Measurements from ENCODE around the gene GLI2. TPM values are rescaled to one million over a fixed set of nuclear protein-coding genes. Genes with fewer than 3 reads are reported as not detected.

GLI2 gene
- total RNA-seq, 2 donors from 2014 or later: not detected

DNA sequence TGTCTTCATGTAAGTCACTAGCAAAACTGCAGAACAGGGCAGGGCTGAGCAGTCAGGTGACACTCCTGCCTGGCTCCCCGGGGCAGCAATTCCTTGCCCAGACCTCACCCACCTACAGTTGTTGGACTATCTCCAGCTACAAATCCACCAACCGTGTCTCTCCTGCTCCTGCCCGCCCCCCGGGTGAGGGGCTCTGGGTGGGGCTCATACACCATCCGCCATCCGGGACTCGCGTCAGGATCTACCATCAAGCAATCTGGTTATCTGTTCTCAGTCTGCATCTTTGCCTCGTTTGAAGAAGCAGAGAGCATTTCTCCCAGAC, 13.5 kb upstream of the GLI2 start:
- H3K4me1 Mint-ChIP-seq: no peaks in the 10 kb centered on the region
- no peak overlapping the region for H3K27ac Mint-ChIP-seq
- no peaks in the 10 kb centered on the region for H3K36me3 Mint-ChIP-seq (ENCODE audit: low read depth)
- H3K9me3 Mint-ChIP-seq: peaks cover 9% of the 10 kb centered on the region
- H3K27me3 Mint-ChIP-seq: peaks cover 3% of the 10 kb centered on the region
- no peak for ATAC-seq (replicated peaks)
- H3K4me3 Mint-ChIP-seq: no peak overlapping the region

DNA sequence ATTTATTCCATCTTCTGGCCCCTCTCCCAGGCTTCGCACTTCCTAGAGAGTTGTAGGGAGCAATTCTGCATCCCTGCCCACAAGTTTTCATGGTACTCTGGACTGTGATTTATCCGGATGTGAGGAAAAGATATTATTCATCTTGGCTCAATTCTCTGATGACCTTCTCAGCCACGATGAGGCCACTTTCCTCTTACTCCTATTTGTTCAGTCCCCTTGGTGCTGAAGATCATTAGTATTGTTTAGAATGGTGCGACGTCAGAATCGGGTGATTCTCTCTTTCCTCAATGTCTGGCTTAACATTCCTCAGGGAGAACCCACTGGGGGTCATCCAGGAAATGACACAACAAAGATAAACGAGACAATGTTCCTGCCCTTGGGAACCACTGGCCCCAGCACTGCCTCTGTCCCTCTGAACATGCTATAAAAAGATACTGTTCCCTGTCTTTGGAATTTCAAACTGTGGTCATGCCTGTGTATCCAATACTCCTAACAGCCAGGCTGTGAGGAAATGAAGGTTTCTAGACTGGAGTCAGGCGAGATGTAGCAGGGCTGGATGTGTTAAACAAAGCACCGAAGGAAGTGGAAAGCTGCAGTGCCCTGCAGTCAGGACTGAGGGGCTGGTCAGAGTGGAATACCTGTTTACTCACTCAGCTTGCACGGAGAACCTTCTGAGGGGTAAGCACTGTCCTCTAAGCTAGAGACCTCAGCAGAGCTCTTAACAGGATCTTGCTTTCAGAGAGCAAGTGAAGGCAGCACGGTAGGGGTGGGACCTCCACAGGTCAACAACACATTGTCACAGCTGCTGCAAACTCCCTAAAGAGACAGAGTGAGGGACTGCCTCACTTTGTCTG, 12.9 kb upstream of the GLI2 start:
- Mint-ChIP-seq H3K27me3 (peaks cover 3% of the 10 kb centered on the region), H3K36me3 (ENCODE audit: low read depth) (no peaks in the 10 kb centered on the region), H3K9me3 (peaks cover 9% of the 10 kb centered on the region), H3K27ac (no peak overlapping the region), H3K4me3 (no peak overlapping the region), H3K4me1 (no peaks in the 10 kb centered on the region)
- no peak for ATAC-seq (replicated peaks)

DNA sequence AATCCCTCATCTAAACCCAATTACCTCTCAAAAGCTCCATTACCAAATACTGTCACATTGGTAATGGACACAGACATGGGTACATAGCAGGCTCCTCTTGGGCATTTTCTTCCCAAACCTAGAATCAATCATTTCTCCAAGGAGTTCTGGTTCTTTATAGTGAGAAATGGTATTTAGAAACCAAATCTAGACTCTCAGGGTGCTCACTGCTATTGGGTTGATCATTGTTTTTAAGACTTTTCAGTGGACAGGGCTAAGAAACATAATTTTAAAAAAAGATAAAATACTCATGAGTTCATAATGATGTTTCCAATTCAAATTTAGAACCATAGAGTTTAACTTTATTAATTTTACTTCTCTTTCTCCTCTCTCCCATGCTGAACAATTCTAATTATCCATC, 9.4 kb upstream of the GLI2 start:
- Mint-ChIP-seq H3K36me3 (ENCODE audit: low read depth) (no peaks in the 10 kb centered on the region), H3K27me3 (peaks cover 11% of the 10 kb centered on the region), H3K4me3 (no peak overlapping the region), H3K27ac (no peak overlapping the region), H3K9me3 (peaks cover 9% of the 10 kb centered on the region), H3K4me1 (no peaks in the 10 kb centered on the region)
- no peak for ATAC-seq (replicated peaks)

DNA sequence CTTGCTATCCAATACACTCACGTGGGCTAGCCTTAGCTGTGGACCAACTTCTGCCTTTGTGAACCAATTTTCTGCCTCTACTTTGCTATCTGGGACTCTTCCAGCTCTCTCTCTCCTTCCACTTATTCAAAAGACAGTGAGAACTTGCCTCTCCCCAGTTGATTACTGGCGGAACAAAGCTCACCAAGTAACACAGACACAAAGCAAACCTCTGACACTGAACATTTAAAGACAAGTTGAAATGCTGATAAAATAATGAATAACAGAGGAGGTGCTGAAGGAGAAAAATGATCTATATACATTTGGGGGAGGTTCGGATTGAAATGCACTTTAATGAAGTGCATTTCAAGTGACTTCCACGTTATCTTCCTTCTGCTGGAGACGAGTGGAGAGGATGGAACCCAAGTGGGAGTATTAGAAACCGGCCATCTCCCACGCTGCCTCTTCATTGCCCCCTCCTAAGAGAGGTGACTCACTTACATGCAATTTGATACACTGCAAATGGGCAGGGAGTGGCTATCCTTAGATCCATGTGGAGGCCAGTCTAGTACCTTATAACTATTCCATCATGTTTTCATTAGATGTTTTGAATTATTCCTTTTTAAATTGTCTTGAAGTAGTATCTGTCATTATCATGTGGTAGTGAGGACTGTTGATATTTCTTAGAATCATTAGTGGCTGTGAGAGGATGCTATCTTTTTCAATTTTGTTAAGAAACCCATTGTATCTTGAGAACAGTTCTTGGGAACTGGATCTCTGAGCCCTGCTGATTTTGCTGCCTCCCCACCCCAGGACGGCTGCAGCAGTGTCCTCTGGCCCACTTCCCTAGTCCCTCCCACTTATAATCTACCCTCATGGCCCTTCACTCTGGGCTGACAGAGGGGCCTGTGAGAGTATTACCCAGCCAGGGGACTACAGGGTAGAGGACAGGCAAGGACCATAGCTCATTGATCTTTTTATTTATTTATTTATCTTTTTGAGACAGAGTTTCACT, 6.0 kb upstream of the GLI2 start:
- H3K4me3 Mint-ChIP-seq: no peak overlapping the region
- peaks cover 9% of the 10 kb centered on the region for H3K9me3 Mint-ChIP-seq
- peaks cover 26% of the 10 kb centered on the region for H3K27me3 Mint-ChIP-seq
- ATAC-seq (replicated peaks): no peak
- H3K36me3 Mint-ChIP-seq (ENCODE audit: low read depth): no peaks in the 10 kb centered on the region
- no peak overlapping the region for H3K27ac Mint-ChIP-seq
- no peaks in the 10 kb centered on the region for H3K4me1 Mint-ChIP-seq

DNA sequence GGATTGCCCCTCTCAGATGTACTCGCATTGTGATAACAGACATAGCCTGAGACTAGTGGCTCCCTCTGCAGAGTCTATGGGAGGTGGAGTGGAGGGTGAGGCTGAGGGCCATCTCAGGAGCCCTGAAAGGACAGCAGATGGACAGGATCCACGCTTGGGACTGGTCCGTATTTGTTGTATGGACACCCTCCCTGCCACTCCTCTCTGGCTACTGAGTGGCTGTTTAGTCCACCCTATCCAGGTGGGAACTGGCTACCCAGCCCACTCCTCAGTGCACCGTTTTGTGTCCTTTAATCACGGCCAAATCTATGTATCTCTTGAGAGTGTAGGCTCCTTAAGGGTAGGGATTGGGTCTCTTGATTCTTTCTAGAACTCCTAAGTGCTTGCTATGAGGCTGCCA, 4.5 kb upstream of the GLI2 start:
- Mint-ChIP-seq H3K4me3 (no peak overlapping the region), H3K27me3 (peaks cover 26% of the 10 kb centered on the region), H3K9me3 (peaks cover 5% of the 10 kb centered on the region), H3K36me3 (ENCODE audit: low read depth) (no peaks in the 10 kb centered on the region), H3K4me1 (no peaks in the 10 kb centered on the region), H3K27ac (no peak overlapping the region)
- no peak for ATAC-seq (replicated peaks)

DNA sequence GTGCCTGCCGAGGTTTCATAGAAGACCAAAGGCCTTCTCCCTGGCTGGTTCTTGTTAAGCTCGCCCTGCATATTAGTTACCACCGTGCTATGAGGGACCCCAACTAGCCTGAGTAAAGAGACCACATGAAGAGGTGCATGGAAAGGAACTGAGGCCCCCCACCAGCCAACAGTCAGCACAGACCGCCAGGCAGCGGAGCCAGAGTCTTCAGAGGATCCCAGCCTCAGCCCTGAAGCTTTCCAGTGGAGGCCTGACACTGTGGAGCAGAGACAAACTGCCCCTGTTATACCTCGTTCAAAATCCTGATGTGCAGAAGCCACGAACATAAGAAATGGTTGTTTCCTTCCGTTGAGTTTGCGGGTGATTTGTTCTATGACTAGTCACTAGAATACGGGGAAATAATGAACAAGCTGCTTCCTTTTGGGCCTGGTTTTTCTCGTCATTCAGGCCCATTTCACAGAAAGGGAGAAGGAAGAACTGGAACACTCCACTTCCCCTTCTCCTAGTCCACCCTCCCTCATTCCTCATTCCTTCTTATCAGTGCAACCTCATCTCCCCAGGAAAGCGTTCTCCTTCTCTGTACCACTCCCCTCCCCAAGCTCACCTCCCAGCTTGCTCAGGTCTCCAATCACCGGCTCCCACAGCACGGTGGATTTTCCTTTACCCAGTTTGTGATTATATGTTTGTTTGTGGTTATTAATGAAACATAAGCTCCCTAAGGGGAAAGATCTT, 3.0 kb upstream of the GLI2 start:
- Mint-ChIP-seq H3K27ac (no peak overlapping the region), H3K9me3 (no peaks in the 10 kb centered on the region), H3K27me3 (peaks cover 35% of the 10 kb centered on the region)

DNA sequence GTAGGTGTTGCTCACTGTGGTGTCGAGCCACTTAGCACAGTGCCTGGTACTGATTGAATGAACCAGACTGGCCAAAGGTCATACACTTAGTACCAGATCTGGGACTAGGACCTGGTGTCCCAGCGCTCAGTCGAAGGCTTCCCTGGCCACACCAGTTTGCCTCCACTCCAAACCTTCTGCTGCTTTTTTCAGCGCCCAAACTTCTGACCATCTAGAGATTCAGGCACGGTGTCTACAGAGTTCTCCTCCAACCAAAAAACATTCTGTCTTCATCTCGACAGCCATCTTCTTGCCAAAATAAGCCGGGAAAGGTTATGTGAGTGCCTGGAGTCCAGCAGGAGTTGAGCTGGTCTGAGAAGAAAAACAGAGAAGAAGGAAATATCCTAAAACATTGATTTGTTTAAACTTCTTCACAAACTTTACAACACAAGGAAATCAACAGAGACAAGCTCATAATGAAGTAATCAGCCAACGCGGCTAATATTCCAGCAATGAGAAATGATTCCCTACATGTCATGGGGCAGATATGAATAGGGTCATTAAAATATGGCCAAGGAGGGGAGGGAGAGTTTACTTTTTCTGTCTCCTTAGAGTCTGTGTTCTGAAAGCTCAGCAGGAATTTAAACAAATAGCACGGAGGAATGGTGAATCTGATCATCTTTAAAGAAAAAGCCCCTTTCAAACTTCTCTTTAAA, 2.3 kb upstream of the GLI2 start:
- no peak for ATAC-seq (replicated peaks)
- peaks cover 42% of the 10 kb centered on the region for H3K27me3 Mint-ChIP-seq
- H3K27ac Mint-ChIP-seq: no peak overlapping the region
- no peaks in the 10 kb centered on the region for H3K4me1 Mint-ChIP-seq
- H3K4me3 Mint-ChIP-seq: no peak overlapping the region
- no peaks in the 10 kb centered on the region for H3K9me3 Mint-ChIP-seq
- H3K36me3 Mint-ChIP-seq (ENCODE audit: low read depth): no peaks in the 10 kb centered on the region

More for the DNA sequence above, 3.0 kb upstream of the GLI2 start:
- no peak for ATAC-seq (replicated peaks)
- Mint-ChIP-seq H3K4me1 (no peaks in the 10 kb centered on the region), H3K4me3 (no peak overlapping the region), H3K36me3 (ENCODE audit: low read depth) (no peaks in the 10 kb centered on the region)

DNA sequence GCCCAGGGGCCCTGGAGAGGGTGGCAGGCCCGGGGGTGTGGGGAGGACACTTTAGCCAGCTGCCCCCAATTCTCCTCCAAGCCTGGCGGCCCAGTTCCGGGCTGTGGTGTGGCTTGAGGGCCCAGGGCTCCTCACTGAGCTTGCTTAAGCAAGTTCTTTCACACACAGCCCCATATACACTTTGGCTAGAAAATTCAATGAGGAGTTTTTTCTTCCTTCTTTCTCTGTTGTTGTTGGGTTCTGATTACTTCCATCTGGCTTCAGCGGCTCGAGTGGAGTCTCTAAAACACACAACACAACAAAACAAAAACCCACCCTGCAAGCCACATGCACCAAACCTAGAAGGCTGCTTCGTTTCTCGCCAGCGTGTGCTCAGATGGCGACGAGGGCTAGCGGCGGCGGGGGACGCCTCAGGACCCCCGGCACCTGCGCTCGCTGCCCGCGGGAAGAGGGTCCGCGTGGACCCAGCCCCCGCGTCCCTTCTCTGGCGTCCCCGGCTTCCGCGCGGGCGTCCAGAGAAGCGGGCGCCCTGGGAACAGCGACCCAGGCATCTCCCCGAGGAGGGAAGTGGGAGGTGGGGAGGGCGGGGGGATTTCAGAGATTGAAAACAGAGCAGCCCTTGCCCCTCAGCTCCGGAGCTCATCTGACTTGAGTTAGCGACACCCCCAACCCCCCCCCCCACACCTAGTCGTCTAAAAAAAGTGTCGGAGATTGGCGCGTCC, 577 bp upstream of the GLI2 start:
- Mint-ChIP-seq H3K4me3 (no peak overlapping the region), H3K27ac (no peak overlapping the region), H3K4me1 (no peaks in the 10 kb centered on the region), H3K27me3 (peaks cover 47% of the 10 kb centered on the region), H3K36me3 (ENCODE audit: low read depth) (no peaks in the 10 kb centered on the region), H3K9me3 (no peaks in the 10 kb centered on the region)
- no peak for ATAC-seq (replicated peaks)

DNA sequence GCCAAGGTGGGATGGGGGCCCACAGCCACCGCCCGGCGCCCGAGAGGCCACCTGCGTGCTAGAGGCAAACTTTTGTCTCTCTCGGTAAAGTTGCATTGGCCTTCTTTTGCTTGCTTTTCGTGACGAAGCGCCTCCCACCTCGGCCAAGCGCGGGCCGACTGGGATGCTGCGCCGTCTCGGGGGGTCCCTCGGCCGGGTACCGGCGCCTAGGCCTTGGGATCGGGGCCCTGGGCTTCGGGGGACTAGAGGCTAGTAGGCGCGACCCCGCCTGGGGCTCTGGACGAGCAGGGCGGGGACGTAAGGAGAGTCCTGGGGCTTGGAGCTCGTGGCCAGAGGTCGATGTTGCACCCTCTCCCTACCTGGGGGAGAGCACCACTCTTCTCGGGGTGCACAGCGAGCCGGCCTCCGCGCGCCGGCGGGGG, 545 bp downstream of the GLI2 start:
- Mint-ChIP-seq H3K36me3 (ENCODE audit: low read depth) (no peaks in the 10 kb centered on the region), H3K27ac (no peak overlapping the region), H3K4me3 (no peak overlapping the region), H3K4me1 (no peaks in the 10 kb centered on the region), H3K27me3 (peaks cover 56% of the 10 kb centered on the region), H3K9me3 (no peaks in the 10 kb centered on the region)
- no peak for ATAC-seq (replicated peaks)

DNA sequence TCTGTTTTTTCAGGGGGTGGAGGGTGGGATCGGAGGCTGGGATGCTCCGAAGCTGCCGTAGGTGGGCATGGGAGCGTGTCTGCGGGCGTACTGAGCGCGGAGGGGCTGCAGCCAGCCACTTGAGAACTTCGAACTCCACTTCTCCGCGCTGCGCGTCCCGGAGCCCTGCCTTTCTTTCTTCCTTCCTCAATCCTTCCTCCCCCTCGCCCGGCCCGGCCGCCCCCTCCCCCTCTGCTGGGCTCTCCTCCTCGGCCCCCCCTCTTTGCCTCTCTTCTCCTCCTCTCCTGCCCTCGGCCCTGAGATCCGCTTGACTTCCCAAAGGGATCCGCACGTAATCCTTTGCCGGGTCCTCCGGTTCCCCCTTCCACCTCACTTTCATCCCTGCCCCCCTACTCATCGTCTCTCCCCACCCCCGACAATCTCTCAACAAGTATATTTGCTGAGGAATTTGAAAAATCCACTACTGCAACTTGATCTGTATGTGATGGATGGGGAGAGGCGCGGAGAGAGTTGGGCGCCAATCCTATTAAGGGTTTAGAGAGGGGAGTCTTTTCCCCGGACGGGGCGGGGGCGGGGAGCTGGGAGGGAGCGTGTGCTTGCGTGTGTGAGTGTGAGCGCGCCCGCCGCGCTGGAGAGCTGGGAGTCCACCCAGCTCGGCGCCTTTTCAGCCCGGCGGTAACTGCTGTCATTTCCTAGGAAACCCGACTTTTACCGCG, 1.1 kb downstream of the GLI2 start:
- ATAC-seq (replicated peaks): no peak
- Mint-ChIP-seq H3K4me3 (peak overlapping the region; percentile 31), H3K4me1 (no peaks in the 10 kb centered on the region)

DNA sequence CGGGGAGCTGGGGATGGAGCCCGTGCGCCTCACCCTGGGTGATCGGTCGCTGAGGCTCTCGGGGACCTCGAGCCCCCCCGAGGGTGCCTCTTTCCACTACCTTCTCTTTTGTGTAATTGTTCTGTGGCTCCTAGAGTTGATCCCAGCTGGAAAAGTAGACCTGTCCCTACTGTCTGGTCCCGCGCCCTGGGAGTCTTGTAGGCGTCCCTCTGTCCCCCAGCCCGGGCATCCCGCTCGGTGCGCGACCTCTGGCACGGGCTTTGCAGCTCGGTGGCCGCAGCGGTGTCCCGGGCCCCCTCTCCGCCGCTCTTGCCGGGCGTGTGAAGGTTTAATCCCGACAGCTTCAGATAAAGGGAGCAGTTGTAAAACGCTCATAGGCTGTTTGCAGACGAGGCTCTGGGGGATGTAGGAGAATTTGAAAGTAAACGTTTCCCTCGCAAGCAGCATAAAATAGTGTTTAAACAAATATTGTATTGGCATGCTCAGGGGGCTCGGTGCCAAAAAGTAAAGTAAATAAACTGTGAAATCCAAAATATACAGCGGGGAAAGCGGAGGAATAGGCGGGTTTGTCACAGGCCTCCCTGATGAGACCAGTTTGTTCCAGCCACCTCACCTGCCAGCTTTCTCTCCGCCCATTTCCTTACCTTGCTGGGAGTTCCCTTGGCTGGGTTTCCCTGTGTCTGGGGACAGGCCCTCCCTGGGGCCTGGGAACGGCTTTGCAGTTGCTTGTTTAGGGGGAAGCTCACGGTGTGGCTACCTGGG, 1.9 kb downstream of the GLI2 start:
- Mint-ChIP-seq H3K27me3 (peaks cover 63% of the 10 kb centered on the region), H3K27ac (no peak overlapping the region), H3K4me3 (no peak overlapping the region), H3K4me1 (no peaks in the 10 kb centered on the region), H3K36me3 (ENCODE audit: low read depth) (no peaks in the 10 kb centered on the region), H3K9me3 (no peaks in the 10 kb centered on the region)
- ATAC-seq (replicated peaks): no peak

More for the DNA sequence above, 1.1 kb downstream of the GLI2 start:
- Mint-ChIP-seq H3K27me3 (peaks cover 58% of the 10 kb centered on the region), H3K27ac (no peak overlapping the region), H3K9me3 (no peaks in the 10 kb centered on the region), H3K36me3 (ENCODE audit: low read depth) (no peaks in the 10 kb centered on the region)

DNA sequence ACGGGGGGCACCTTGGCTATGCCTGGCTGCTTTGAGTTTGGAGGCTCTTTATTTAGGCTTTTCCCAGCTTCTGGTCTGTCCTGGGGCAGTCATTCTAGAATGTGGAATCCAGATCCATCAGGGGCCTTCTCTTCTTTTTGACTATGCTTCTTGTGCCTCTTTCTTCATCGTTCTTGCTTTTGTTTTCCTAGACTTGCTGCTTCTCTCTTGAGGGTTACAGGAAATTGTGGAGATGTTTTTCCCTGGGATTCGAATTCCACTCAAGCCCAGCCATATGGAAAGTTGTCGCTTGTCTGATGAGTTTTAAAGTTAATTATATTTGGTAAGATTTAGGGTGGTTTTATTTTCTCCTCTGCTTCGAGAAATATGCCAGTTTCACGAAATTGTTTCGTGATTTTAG, 2.4 kb downstream of the GLI2 start:
- H3K27ac Mint-ChIP-seq: no peak overlapping the region
- H3K9me3 Mint-ChIP-seq: no peaks in the 10 kb centered on the region
- no peaks in the 10 kb centered on the region for H3K36me3 Mint-ChIP-seq (ENCODE audit: low read depth)
- H3K4me1 Mint-ChIP-seq: no peaks in the 10 kb centered on the region
- peaks cover 58% of the 10 kb centered on the region for H3K27me3 Mint-ChIP-seq
- H3K4me3 Mint-ChIP-seq: no peak overlapping the region
- ATAC-seq (replicated peaks): no peak
